K562 (cell line): ENCODE results near the gene ZKSCAN8. TPM values are rescaled to one million over a fixed set of nuclear protein-coding genes. Genes with fewer than 3 reads are reported as not detected.
"Not testable (repeated sequence)": the region's sequence is repeated elsewhere in the genome, so short reads cannot be mapped to it uniquely, and the experiment has no call there.

Experiments
- ATAC-seq: fragments of 200-7000 bp; cut with Tn5 transposase; 3 replicates; pipeline ENCODE4 v1.9.1; 2020; ENCODE audit warnings: moderate library complexity
- BruUV-seq: library from RNA; stranded (reverse); fragments of 400-500 nt; replicated peaks from 2 replicates; lab custom pipeline; 2021; lab: Mats Ljungman, UMichigan
- CTCF ChIA-PET: fragments of 300-600 bp; formaldehyde crosslinking; extraction: SDS; loops from one replicate; lab custom pipeline; 2021; ENCODE audit warnings: low intra/inter-chr PET ratio; lab: Yijun Ruan, JAX
- POLR2A ChIA-PET: fragments of 300-600, 350-650 bp; sonication (Branson Sonifier 250); formaldehyde crosslinking; extraction: SDS; loops from one replicate; lab custom pipeline; 2021; ENCODE audit warnings: antibody characterized with exemption, inconsistent platforms; lab: Yijun Ruan, JAX
- DNase-seq, 4 experiments: peaks; one replicate each; pipeline versions ENCODE4 v3.0.0 to v3.0.0-alpha.2; 2011 to 2018; ENCODE audit warnings: low spot score in 3 of 4, mixed read lengths in 3 of 4; ENCODE audit errors: extremely low read depth in 1 of 4
- FAIRE-seq: peaks from 2 replicates; lab custom pipeline; 2011; peaks lifted over from hg19 to GRCh38; lab: Jason Lieb, UNC
- H2AFZ ChIP-seq: 2 replicates; pipeline ENCODE4 v1.6.0; 2011; ENCODE audit warnings: low read depth, low read length, control low read depth, inconsistent platforms
- H3K27ac ChIP-seq: fragments of 200-600 bp; 3 replicates; pipeline ENCODE4 v1.8.0; 2011; ENCODE audit warnings: low read depth, mild to moderate bottlenecking, control low read depth, inconsistent platforms, low read length, moderate library complexity, mixed read lengths; ENCODE audit errors: extremely low read depth
- H3K27me3 ChIP-seq, 2 experiments: fragments of 300-600 bp in 1 of 2; 2 replicates in 1 of 2; 3 replicates in 1 of 2; pipeline versions ENCODE4 v1.6.0 to v1.8.0; 2011; ENCODE audit warnings: inconsistent platforms in 2 of 2, low read length in 2 of 2, mild to moderate bottlenecking in 1 of 2, mixed read lengths in 1 of 2, moderate library complexity in 1 of 2; ENCODE audit not compliant: control insufficient read depth in 2 of 2, insufficient read depth in 2 of 2
- H3K36me3 ChIP-seq: fragments of 300-600 bp; 3 replicates; pipeline ENCODE4 v1.8.0; 2011; ENCODE audit warnings: mild to moderate bottlenecking, low read length, inconsistent platforms; ENCODE audit not compliant: control insufficient read depth, insufficient read depth
- H3K4me1 ChIP-seq, 2 experiments: fragments of 200-600 bp in 1 of 2; replicated peaks in 1 of 2; 2 replicates in 1 of 2; 3 replicates in 1 of 2; pipeline versions ENCODE4 v1.5.1 to v1.8.0; 2011; ENCODE audit warnings: inconsistent platforms in 2 of 2, low read length in 2 of 2, mild to moderate bottlenecking in 1 of 2, mixed read lengths in 1 of 2, moderate library complexity in 1 of 2; ENCODE audit not compliant: control insufficient read depth in 2 of 2, insufficient read depth in 2 of 2
- H3K4me2 ChIP-seq: 2 replicates; pipeline ENCODE4 v1.6.1; 2011; ENCODE audit warnings: low read length, control low read depth, inconsistent platforms, mixed read lengths; ENCODE audit not compliant: insufficient read depth
- H3K4me3 ChIP-seq: fragments of 200-600 bp; sonication (generic), shearing (Covaris generic); 2 replicates; pipeline ENCODE4 v1.5.1; 2016; ENCODE audit warnings: control low read depth, inconsistent platforms
- H3K79me2 ChIP-seq: fragments of 200-600 bp; 3 replicates; pipeline ENCODE4 v1.8.0; 2011; ENCODE audit warnings: low read length, inconsistent platforms; ENCODE audit not compliant: control insufficient read depth, insufficient read depth
- H3K9ac ChIP-seq, 2 experiments: 2 replicates each; pipeline versions ENCODE4 v1.6.0 to v1.6.1; 2011; ENCODE audit warnings: low read depth in 2 of 2, low read length in 2 of 2, control low read depth in 1 of 2, inconsistent platforms in 1 of 2, mild to moderate bottlenecking in 1 of 2, mixed read lengths in 1 of 2; ENCODE audit not compliant: insufficient read depth in 1 of 2
- H3K9me1 ChIP-seq: one replicate; pipeline ENCODE4 v1.6.0; 2011; ENCODE audit warnings: inconsistent platforms, mild to moderate bottlenecking, low read length, moderate library complexity; ENCODE audit not compliant: control insufficient read depth, insufficient read depth
- H3K9me3 ChIP-seq: replicated peaks from 2 replicates; pipeline ENCODE4 v1.5.1; 2011; ENCODE audit warnings: low read depth, low read length, inconsistent platforms; ENCODE audit not compliant: control insufficient read depth, insufficient read depth
- H4K20me1 ChIP-seq: replicated peaks from 2 replicates; pipeline ENCODE4 v1.6.1; 2011; ENCODE audit warnings: low read length, inconsistent platforms, mixed read lengths; ENCODE audit not compliant: control insufficient read depth, insufficient read depth
- BCOR ChIP-seq: fragments of 450-650 bp; IDR thresholded peaks from 2 replicates; pipeline ENCODE4 v1.6.1; 2016
- KDM1A ChIP-seq, 2 experiments: fragments of 450-650 bp; IDR thresholded peaks; 2 replicates each; pipeline ENCODE4 v1.6.1; 2016; ENCODE audit warnings: mild to moderate bottlenecking in 2 of 2
- RBM25 ChIP-seq: fragments of 200-400 bp; formaldehyde crosslinking; IDR thresholded peaks from 2 replicates; pipeline ENCODE4 v1.6.1; 2018; ENCODE audit warnings: low read length, low read depth, moderate library complexity; ENCODE audit not compliant: severe bottlenecking
- ZNF146 ChIP-seq: IDR thresholded peaks from one replicate; pipeline ENCODE4 v1.6.1; 2018; ENCODE audit warnings: missing compliant biosample characterization; ENCODE audit not compliant: unreplicated experiment
- in situ Hi-C: fragments of 300-500 bp; cut with MboI; formaldehyde crosslinking; loops from 4 replicates; pipeline ENCODE4 v1.15.0; 2018; ENCODE audit warnings: inconsistent platforms, mixed read lengths
- intact Hi-C: fragments of 100-400 bp; cut with micrococcal nuclease; formaldehyde crosslinking; loops from 2 replicates; pipeline ENCODE4 v1.14.2; 2022
- polyA plus RNA-seq, 8 experiments: library from polyadenylated mRNA; depleted of rRNA in 4 of 8; stranded (reverse) in 5 of 8; unstranded in 3 of 8; fragments of >200 nt; fragmentation: Nextera tagmentation in 2 of 8; fragmentation: Illumina TruSeq in 1 of 8; extraction: Ambion mirVana in 2 of 8; extraction: Trizol in 1 of 8; gene quantifications; 2 replicates each; pipeline versions ENCODE4 v1.2.1 to v1.2.3, GENCODE V29; 2011 to 2014; ENCODE audit warnings: inconsistent platforms in 1 of 8, missing spikeins in 1 of 8
- total RNA-seq, 7 experiments: library from RNA; depleted of rRNA in 6 of 7; stranded (reverse); fragments of >200 nt in 6 of 7; fragmentation: Illumina TruSeq in 2 of 7; extraction: Trizol in 2 of 7; gene quantifications; 2 replicates each; pipeline versions ENCODE4 v1.2.1 to v1.2.3, GENCODE V29; 2011 to 2021; ENCODE audit warnings: low replicate concordance in 1 of 7

Gene ZKSCAN8
- total and polyA plus RNA-seq, 9 of the 15 experiments (the other 6 are each of a cell fraction or from before 2014, with no cell fraction given), result 3.3 to 37.7 (median 21.7) TPM

- H3K4me3 ChIP-seq, H3K9me3 ChIP-seq, H3K4me2 ChIP-seq, H3K9ac ChIP-seq, H3K27me3 ChIP-seq, H3K79me2 ChIP-seq, H2AFZ ChIP-seq, DNase-seq, ATAC-seq, H3K9me1 ChIP-seq, CTCF ChIA-PET, H4K20me1 ChIP-seq, in situ Hi-C loops, FAIRE-seq, H3K27ac ChIP-seq, H3K36me3 ChIP-seq, H3K4me1 ChIP-seq, BruUV-seq: not testable (repeated sequence)
- intact Hi-C loops, result loop anchor here (5.0 kb wide), 1 partner anchor 195 kb away; no protein-coding TSS in a partner anchor
- peak; percentile 98 for TF ChIP-seq ZNF146 (CRISPR knock-in tag)
- TF ChIP-seq KDM1A (IDR thresholded peaks at IDR 0.05), result peak; percentile 30 to 69; a peak in 2 of 4 replicates
- peak; percentile 39 for TF ChIP-seq RBM25
- peak; percentile 79 for TF ChIP-seq BCOR
- POLR2A ChIA-PET, result interaction anchor here (0.7 to 1.0 kb wide), 2 partner anchors 14 to 296 kb away, joined by 3 read pairs; no protein-coding TSS in a partner anchor
Observed at GRCh38 chr6:28102699-28103098, 39.0 kb upstream of the ZKSCAN8 start.
